ENCODE measurements around the gene TNNC1.

The TNNC1 gene

DNA sequence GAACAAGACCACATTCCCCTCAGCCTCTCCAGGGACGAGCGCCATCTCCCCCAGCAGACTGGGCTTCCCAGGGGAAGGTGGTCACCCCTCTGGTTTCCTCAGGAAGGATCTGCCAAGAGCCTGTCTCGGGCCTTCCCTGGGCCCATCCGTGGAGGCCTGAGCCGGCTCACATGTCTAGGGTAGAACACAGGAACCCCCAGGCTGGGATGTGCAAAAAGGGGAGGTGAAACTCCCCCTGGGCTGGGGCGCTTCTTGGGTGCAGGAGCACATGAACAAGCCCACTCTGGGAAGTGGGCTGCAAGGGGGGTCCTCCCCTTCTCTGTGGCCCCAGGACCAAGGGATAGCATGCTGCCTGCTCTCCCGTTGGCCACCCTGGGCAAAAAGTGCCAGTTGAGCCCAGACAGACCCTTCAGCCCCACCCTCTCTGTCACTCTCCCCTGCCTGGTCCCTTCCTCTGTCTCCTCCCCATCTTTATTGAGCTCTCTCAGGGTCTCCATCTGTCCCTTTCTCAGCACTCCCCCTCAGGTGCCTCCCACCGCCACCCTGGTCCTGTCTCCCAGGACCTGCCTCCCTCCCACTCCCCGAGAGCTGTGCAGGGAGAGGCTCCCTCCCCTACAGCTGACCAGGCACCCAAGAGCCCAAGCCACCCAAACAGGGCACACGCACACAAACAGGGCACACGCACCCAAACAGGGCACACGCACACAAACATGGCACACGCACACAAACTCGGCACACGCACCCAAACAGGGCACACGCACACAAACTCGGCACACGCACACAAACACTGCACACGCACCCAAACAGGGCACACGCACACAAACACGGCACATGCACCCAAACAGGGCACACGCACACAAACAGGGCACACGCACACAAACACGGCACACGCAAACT, 9.8 kb downstream of the TNNC1 start:
- DNase-seq = no peak

GRCh38 chr3:52443268-52443610, 10.6 kb downstream of the TNNC1 start:
- no peak for DNase-seq

GRCh38 chr3:52442409-52443267, 11.2 kb downstream of the TNNC1 start:
- no peak for DNase-seq

DNA sequence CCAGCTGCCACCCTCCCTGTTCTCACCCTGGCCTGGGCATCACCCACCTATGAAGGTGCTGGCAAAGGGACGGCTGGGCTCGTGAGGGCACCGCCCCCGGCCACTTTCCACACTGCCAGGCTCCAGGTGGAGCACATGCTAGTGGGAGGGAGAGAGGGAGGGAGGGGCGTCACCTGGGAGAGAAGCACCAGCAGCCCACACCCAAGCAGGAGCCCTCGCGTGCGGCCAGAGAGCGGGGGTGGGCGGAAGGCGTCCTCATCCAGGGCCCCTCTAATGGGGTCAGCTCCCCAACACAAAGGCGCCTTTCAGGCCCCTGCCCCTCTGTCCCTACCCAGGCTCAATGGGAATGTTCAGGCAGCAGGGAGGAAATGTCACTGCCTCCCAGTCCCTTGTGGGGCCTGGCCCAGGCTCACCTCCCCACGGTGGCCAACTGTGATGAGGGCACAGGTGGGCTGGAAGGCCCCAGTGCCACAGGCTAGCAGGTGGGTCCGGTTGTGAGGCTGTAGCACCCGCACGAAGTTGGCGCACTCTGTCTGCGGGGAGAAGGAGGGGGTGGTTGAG, 12.0 kb downstream of the TNNC1 start:
- DNase-seq = no peak

GRCh38 chr3:52441091-52441771, 12.6 kb downstream of the TNNC1 start:
- DNase-seq = no peak

DNA sequence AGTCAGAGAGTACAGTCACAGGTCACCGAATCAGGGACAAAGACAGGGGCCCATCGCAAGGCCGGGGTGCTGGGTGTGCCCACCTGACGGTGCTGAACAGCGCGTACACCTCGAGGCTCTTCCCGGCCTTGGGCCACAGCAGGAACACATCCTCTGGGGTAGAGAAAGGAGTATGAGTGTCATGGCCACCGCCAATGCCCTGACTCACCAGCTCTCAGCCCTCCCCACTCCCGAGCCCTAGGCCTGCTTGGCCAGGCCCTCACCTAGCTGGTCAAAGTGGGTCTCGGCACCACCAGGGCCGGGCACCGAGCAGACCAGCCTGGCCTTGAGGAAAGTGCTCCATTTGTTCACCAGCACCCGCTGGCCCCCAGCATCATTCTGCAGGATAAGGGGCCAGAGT, 13.2 kb downstream of the TNNC1 start:
- no peak for DNase-seq

DNA sequence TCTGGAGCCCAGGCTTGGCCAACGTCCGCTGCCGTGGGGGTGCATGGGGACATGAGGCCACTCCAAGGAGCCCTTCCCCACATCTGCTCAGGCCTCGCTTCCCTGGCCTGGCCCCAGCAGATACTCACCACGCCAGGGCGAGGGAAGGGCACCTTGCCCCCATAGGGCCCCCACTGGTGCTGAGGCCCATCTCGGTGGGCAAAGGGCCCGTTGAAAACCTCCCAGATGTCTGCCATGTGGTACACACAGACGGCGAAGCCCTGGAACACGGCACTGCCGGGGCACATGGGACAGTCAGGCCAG, 13.6 kb downstream of the TNNC1 start:
- no peak for DNase-seq

GRCh38 chr3:52439426-52440248, 14.2 kb downstream of the TNNC1 start:
- DNase-seq = no peak

DNA sequence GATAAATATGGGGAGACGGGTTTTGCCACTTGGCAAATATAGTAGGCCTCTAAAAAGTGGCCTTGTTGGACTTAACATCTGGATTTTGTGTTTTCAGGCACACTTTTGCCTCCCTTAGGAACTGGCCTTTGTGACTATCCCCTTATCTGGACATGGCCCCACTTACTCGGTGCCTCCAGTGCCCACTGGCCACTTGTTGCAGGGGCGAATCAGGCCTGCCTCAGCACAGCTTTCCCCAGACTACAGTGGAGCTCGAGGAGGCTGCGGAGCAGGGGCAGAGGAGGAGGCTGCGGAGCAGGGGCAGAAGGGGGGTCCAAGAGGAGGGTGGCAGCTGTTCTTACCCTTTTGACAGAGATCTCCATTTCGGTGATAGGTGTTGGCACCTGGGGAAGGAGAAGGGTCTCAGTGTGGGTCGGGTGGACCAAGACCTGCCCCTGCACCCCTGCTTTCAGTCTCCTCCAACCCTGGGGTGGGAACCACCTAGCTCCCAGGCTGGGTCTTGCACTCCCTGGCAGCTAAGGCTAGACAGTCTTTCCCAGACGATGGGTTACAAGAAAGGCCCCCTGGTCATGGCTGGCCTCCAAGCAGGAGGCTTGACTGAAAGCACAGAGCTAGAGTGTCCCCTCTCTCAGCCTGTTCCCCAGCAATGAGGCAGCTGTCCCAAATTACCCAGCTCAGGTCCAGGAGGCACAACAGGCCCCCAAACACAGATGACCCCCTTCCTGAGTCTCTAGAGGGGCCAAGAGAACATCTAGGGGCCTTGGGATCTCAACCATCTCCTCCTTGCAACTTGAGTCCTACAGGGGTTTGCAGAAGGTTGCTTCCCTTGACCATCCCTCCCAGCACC, 15.0 kb downstream of the TNNC1 start:
- no peak for DNase-seq

DNA sequence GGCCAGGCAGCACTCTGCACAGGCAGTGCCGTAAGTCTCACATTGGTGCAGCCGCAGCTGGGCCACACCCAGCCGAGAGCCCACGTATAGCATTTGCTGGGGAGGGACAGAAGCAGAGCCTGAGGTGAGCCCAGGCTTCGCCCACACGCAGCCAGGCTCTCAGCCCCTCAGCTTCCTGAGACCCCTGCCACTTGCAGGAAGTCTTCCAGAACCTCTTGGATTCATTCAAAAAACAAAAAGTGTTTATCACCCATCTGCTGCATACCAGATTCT, 15.8 kb downstream of the TNNC1 start:
- DNase-seq = no peak

DNA sequence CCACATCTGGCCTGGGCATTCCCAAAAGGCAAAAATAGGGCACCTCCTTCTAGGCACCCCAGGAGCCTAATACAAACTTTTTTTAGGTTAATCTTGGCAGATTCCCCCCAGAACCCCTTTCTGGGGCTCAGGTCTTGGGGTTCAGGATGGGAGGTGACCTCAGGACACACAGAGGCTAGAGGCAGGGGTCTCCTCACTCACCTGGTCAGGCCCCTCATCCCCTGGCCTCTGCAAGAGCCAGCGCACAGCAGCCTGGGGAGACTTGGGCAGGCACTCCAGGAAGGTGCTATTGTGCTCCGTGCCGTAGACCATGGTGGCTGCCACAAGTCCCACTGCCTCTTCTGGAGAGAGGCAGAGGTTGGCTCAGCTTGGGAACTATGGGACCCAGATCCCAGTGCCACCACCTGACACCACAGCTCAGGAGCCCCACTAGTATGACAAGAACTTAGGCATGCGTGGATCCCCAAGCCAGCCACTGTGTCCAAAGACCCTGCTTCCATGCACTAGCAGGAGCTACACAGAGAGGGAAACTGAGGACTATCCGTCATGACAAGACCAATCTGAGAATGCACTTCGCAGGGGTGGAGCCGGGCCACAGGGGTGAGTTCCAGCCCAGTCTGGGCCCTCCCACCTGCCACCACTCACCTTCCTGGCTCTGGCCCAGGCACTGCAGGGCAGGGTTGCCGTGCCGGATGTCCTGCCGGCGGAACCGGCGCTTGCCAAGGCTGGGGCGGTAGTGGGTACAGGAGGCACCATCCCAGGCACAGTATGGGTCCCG, 16.3 kb downstream of the TNNC1 start:
- no peak for DNase-seq

- no peak for DNase-seq
Measured at GRCh38 chr3:52436500-52437149, 17.2 kb downstream of the TNNC1 start.

GRCh38 chr3:52435246-52436101, 18.4 kb downstream of the TNNC1 start:
- no peak for DNase-seq

DNA sequence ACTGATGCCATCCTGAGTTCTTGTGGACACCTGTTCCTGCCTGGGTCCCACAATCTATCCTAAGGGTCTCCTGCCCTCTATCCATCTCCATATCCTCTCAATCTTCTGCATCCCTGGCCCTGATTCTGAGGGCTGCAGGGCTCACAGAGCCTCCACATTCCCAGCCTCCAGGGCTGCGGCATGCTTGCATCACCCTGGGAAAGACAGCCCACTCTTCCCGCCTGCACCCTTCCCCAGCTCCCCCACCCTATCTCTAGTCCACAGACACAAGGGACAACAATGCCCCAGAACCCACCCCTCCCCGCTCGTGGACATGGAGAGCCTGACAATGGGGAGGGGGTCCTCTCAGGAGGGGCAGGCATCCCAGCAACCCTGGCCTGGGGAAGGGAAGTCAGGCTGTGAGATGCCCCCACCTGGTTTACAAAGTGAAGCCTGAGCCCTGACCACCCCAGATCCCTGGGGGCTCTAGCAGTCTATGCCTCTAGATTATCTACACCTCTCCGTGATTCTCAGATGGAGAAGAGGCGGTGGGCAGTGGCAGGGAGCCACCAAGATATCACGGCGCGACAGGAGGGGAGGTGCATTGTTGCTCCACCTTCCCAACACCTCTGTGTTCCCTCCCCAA, 19.2 kb downstream of the TNNC1 start:
- DNase-seq = no peak

- DNase-seq = no peak
Measured at GRCh38 chr3:52433996-52434479, 19.8 kb downstream of the TNNC1 start.

DNA sequence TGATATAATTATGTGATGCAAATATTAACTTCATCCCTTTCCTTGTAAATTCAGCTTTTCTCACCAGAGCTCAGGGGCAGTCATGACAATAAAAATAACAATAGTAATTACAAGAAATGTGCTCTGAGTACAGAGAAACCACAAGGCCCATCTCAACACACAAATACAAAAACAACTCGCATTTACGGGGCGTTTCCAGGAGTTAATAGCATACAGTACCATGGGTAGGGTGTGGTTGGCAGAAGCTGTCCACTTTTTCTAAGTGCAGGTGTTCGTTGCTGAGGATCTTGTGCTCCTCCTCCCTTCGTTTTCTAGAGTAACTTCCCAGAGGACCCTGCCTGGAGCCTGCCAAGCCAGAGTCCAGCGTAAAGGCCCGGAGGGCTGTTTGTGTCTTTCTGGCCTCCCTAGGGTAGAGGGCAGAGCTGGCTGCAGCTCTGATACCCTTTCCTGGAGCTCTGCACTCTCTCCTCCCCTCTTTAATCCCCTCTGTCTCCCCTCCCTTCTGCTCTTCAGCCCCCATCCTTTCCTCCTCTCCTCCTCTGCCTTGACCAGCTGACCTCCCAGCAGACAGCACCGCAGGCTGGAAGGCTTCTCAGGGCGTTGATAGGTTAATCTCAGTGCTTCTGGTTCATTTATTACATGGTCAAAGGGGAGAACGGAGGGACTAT, 20.4 kb downstream of the TNNC1 start:
- no peak for DNase-seq

- no peak for DNase-seq
Measured at GRCh38 chr3:52432691-52433141, 21.1 kb downstream of the TNNC1 start.

All from hypothalamus (tissue), 51 donors.